Calu3 (cell line): ENCODE results near the gene NOP14. TPM values are rescaled to one million over a fixed set of nuclear protein-coding genes. Genes with fewer than 3 reads are reported as not detected.

Source experiments
- BruUV-seq: library from RNA; stranded (reverse); fragments of 400-500 nt; replicated peaks from 2 replicates; lab custom pipeline; 2021; lab: Mats Ljungman, UMichigan
- CTCF ChIA-PET: fragments of 300-600 bp; sonication (Branson Sonifier 250); formaldehyde crosslinking; loops from one replicate; lab custom pipeline; 2022; ENCODE audit warnings: antibody characterized with exemption; lab: Charles Lee
- DNase-seq: peaks from one replicate; pipeline ENCODE4 v3.0.0; 2022
- H3K27ac Mint-ChIP-seq: one replicate; pipeline ENCODE4 v1.8.0; 2022; ENCODE audit warnings: mixed read lengths; ENCODE audit not compliant: unreplicated experiment
- H3K27me3 Mint-ChIP-seq: one replicate; pipeline ENCODE4 v1.8.0; 2022; ENCODE audit warnings: mixed read lengths; ENCODE audit not compliant: unreplicated experiment
- H3K36me3 Mint-ChIP-seq: one replicate; pipeline ENCODE4 v1.8.0; 2022; ENCODE audit warnings: mild to moderate bottlenecking, moderate library complexity, mixed read lengths; ENCODE audit not compliant: insufficient read depth, unreplicated experiment
- H3K4me1 Mint-ChIP-seq: one replicate; pipeline ENCODE4 v1.8.0; 2022; ENCODE audit warnings: mild to moderate bottlenecking, low read depth, mixed read lengths; ENCODE audit not compliant: unreplicated experiment
- H3K4me3 Mint-ChIP-seq: one replicate; pipeline ENCODE4 v1.8.0; 2022; ENCODE audit warnings: mild to moderate bottlenecking, low read depth, moderate library complexity, mixed read lengths; ENCODE audit not compliant: unreplicated experiment
- H3K9me3 Mint-ChIP-seq: one replicate; pipeline ENCODE4 v1.8.0; 2022; ENCODE audit warnings: low read depth, mixed read lengths; ENCODE audit not compliant: unreplicated experiment
- intact Hi-C: fragments of 100-400 bp; cut with micrococcal nuclease; formaldehyde crosslinking; loops from one replicate; pipeline ENCODE4 v1.10.0; 2022; ENCODE audit not compliant: unreplicated experiment
- total RNA-seq: library from RNA; stranded (reverse); gene quantifications from 2 replicates; pipeline ENCODE4 v1.2.3, GENCODE V29; 2022
- TF ChIP-seq, protein P1 (sequence below): fragments of 200-600 bp; IDR thresholded peaks from one replicate; pipeline ENCODE4 v1.8.0; 2022; ENCODE audit warnings: antibody characterized with exemption; ENCODE audit not compliant: unreplicated experiment

The NOP14 gene
- total RNA-seq, 1 experiment from 2014 or later: 29.4 TPM

DNA sequence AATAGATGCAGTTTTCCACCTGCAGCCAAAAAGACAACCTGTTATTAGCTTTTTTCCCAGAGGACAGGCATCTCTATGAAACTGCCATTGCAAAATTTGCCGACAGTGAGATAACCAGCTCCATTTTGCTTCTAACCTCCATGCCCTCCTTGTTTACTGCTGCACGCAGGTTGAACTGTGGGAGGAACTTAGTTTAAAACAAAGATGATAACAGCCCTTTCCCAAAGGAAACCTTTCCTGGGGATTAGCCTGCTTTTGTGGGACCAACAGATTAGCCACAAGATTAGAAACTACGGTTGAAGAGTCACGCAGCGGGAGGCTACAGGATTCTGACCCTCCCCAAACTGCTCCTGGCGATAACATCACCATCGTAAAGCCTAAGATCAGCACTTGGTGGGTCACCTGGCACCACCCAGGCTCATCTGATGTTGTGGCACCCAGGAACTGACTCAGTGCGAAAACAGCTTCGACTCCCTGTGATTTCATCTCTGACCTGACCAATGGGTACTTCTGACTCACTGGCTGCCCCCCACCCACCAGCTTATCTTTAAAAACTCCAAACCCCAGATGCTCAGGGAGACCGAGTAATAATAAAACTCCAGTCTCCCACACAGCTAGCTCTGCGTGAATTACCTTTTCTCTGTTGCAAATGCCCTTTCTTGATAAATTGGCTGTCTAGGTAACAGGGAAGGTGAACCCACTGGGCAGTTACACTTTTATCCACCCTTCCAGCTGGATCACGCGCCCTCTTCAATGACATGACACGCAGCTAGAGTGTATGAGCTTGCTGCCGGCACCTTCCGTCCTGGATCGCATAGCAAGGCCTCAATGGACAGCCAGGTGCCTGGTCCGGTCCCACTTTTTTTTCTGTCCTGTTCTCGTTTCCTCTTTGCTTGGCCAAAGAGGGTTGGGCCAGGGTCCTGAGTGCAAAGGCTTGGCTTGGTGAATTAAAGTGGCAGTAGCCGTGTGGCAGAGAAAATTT lies 27.2 kb downstream of the NOP14 start:
- TF ChIP-seq, protein P1, sequence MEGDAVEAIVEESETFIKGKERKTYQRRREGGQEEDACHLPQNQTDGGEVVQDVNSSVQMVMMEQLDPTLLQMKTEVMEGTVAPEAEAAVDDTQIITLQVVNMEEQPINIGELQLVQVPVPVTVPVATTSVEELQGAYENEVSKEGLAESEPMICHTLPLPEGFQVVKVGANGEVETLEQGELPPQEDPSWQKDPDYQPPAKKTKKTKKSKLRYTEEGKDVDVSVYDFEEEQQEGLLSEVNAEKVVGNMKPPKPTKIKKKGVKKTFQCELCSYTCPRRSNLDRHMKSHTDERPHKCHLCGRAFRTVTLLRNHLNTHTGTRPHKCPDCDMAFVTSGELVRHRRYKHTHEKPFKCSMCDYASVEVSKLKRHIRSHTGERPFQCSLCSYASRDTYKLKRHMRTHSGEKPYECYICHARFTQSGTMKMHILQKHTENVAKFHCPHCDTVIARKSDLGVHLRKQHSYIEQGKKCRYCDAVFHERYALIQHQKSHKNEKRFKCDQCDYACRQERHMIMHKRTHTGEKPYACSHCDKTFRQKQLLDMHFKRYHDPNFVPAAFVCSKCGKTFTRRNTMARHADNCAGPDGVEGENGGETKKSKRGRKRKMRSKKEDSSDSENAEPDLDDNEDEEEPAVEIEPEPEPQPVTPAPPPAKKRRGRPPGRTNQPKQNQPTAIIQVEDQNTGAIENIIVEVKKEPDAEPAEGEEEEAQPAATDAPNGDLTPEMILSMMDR: no peak
- BruUV-seq: TSS peak; percentile 25
- peak overlapping the region; percentile 66 for H3K27ac Mint-ChIP-seq
- H3K4me3 Mint-ChIP-seq: peak overlapping the region; percentile 66
- no peaks in the 10 kb centered on the region for H3K27me3 Mint-ChIP-seq
- CTCF ChIA-PET: no interaction called here
- H3K9me3 Mint-ChIP-seq: no peaks in the 10 kb centered on the region
- peaks cover 72% of the 10 kb centered on the region for H3K36me3 Mint-ChIP-seq
- H3K4me1 Mint-ChIP-seq: peaks cover 18% of the 10 kb centered on the region
- intact Hi-C loops: no loop called here
- DNase-seq: peak; percentile 40

DNA sequence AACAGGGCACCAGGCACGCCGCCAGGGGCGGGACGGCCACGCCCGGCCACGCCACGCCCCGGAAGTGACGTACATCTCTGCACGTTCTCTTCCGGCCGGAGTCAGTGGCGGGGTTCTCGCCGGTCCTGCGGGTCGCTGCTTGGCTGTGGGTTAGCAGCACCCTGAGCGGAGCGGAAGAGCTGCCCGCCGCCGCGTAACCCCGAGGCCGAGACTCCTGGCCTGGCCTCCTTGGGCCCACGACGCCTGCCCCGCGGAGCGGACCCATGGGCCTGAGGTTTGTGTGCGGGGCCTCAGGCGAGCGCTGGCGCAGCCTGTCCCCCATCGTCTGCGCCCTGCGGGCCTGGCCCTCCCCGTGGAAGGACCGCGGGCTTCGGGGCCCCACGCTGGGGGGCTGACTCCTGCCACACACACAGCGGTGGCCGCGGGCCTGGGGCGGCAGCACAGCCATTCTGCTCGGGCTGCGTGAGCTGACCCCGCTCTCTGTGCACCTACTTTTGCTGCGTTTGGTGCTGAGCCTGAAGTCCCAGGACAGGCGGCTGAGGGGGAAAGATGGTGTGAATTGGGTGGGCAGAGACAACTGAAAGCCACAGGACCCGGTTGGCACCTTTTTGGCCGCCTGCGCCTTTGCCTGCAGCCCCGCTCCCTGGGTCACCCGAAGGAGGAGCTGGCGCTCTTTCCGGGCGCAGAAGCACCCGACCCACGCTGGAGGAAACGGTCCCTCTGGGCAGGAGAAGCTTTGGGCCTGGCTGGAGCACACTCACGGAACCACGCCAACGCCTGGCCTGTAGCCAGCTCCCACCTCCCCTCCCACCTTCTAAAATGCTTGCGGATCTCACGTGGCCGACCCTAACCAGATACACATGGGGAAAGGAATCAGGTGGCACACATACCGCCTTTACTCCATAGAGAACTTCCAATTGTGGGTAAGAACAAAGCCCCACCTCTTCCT lies 28.1 kb downstream of the NOP14 start:
- Mint-ChIP-seq H3K27ac (peak overlapping the region; percentile 66), H3K9me3 (no peaks in the 10 kb centered on the region), H3K36me3 (peaks cover 67% of the 10 kb centered on the region), H3K27me3 (no peaks in the 10 kb centered on the region), H3K4me3 (peak overlapping the region; percentile 66), H3K4me1 (peaks cover 18% of the 10 kb centered on the region)
- CTCF ChIA-PET: no interaction called here
- TF ChIP-seq, protein P1: no peak
- intact Hi-C loops: no loop called here
- peak; percentile 94 for DNase-seq
- TSS peak; percentile 63 for BruUV-seq

DNA sequence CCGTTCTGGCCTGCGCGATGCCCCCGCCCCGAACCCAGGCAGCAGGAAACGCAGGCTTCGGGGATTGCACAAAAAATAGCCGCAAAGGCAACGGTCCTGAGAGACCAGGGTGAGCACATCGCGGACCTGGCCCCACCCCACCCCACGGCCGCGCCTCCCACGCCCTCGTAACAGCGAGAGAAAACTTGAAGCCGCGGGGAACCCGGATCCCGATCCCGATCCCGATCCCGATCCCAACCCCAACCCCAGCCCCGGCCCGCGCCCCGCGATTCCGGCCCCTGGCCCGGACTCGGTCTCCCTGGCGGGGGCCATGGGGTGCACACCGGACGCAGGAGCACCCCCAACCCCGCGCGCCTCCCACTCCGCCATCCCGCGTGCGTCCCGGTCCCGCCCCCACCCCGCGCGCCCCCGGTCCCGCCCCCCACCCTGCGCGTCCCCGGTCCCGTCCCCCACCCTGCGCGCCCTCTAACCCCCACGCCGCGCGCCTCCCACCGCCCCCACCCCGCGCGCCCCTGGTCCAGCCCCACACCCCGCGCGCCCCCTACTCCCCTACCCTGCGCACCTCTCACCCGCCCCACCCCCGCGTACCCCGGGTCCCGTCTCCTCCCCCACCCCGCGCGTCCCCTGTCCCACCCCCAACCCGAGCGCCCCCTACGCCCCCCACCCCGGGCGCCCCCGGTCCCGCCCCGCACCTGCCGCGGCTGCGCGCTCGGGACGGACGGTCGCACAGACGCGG lies 29.0 kb downstream of the NOP14 start:
- H3K4me3 Mint-ChIP-seq: peak overlapping the region; percentile 67
- H3K4me1 Mint-ChIP-seq: peaks cover 18% of the 10 kb centered on the region
- BruUV-seq: no TSS peak
- CTCF ChIA-PET: no interaction called here
- TF ChIP-seq, protein P1: no peak
- H3K27ac Mint-ChIP-seq: peak overlapping the region; percentile 85
- intact Hi-C loops: no loop called here
- no peaks in the 10 kb centered on the region for H3K9me3 Mint-ChIP-seq
- DNase-seq: no peak
- H3K36me3 Mint-ChIP-seq: peaks cover 62% of the 10 kb centered on the region
- no peaks in the 10 kb centered on the region for H3K27me3 Mint-ChIP-seq
